GM21515 (cell line): ENCODE results near the gene UCMA.
"Not testable (repeated sequence)": the region's sequence is repeated elsewhere in the genome, so short reads cannot be mapped to it uniquely, and the experiment has no call there.

Experiments
- ATAC-seq: cut with Tn5 transposase; IDR thresholded peaks from one replicate; pipeline ENCODE4 v1.9.1; 2021; ENCODE audit not compliant: unreplicated experiment

Gene UCMA, protein sequence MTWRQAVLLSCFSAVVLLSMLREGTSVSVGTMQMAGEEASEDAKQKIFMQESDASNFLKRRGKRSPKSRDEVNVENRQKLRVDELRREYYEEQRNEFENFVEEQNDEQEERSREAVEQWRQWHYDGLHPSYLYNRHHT

DNA sequence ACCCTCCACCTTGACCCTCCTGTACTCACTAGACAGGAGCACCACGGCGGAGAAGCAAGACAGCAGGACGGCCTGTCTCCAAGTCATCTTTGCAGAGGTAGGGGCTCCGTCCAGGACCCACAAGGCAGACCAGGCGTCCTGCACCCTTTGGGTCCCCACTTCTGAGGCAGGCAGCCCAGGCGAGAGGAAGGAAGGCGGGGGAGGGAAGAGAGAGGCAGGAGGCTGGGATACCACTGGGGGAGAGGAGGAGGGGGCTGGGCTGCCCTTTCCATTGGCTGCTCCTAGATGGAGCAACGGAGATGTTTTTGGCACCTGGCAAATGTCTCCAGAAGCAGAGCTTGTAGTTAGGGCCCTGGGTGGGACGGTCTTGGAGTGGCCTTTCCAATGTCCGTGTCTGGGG is at the start of gene UCMA:
UCMA (minus strand) TSS at position 203 of the 400 bp plus-strand sequence; CDS start at position 87, 116 bp downstream.
- no peak for ATAC-seq

DNA sequence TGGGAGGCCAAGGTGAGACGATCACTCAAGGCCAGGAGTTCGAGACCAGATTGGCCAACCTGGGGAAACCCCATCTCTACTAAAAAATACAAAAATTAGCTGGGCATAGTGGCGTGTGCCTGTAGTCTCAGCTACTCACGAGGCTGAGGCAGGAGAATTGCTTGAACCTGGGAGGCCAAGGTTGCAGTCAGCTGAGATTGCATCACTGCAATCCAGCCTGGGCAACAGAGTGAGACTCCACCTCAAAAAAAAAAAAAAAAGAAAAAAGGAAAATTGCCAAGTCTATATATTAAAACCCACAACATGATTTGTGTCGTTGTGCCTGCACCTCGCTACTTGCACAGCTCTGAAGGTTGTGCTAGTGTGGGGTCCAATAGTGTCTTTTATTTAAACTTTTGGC is 48.2 kb upstream of the UCMA start:
- ATAC-seq, result not testable (repeated sequence)

DNA sequence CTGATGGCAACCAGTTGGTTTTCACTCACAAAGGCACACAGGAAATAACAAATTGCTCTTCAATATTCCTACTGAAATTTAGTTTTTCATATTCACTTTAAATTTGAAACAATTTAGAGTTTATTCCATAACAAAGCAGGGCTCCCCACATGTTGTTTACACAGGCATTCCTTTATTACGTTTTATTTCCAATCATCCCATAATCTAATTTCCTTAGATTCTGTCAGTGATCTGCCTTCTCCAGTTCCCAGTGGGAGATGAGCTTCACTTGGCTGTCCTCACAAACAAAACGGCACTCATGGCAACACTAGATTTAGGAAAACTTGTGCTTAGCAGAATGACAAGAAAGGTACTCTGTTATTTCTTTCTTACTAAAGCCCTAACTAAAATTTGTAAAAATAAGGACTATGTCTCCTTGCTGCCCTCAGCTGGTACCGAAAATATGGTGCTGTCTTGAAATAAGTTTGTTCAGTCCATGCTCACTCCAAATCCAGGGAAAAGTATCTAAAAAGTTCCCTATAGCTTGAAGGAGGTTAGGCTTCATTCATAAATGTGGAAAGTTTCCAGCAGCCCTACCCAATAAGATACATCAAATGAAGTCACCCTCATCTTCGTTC is 42.7 kb upstream of the UCMA start:
- ATAC-seq, result no peak

DNA sequence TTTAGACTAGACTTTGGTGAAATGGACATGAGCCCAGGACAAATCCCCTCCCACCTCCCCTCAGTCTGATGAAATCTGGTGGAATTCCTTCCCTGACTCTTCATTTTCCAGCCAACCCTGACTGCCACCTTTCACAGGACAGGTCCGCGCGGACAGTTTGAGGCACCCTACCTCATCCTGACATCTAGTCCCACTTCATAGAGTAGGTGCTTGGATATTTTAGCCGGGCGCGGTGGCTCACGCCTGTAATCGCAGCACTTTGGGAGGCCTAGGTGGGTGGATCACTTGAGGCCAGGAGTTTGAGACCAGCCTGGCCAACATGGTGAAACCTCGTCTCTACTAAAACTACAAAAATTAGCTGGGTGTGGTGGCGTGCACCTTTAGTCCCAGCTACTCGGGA is 42.0 kb upstream of the UCMA start:
- not testable (repeated sequence) for ATAC-seq

DNA sequence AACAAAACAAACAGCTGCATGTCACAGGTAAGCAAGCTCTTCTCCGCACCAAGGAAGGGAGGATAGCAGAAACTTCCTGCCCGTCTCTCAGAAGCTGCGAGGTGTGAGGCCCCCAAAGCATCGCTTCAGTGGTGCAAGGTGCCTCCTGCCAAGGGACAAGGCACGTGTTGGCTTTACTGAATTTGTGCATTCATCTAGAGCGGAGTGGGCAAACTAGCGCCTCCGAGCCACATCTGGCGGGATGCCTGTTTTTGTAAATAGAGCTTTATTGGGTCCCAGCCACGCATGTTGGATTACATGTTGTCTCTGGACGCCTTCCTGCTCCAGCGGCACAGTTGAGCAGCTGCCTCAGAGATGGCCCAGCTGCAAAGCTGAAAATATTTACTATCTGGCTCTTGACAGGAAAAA is 38.0 kb upstream of the UCMA start:
- ATAC-seq, result no peak

DNA sequence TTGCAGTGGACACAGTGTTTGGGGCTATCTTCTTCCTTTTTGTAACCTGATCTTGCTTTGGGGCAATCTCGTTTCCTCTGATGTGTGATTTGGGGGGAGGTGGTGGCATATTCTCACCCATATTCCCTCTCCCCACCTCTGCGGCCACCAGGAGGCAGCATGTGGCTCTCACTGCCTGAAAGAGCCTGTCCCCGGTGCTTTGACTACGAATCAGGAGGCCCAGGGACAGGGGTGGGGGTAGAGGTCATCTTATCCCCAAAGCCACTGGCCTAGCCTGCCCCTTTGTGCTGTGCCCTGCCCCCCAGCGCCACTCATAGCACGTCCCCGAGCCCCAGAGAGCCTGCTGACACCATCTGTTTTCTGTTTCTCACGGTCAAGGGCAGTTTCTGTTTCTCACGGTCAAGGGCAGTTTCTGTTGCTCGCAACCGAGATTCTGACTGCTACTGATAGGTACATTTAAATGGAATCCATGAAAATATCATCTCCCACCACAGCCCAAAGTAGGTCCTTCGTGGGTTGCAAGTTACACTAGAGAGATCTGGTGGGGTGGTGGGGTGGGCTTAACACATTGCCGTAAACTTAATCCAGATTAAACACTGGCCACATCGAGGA is 37.5 kb upstream of the UCMA start:
- no peak for ATAC-seq

DNA sequence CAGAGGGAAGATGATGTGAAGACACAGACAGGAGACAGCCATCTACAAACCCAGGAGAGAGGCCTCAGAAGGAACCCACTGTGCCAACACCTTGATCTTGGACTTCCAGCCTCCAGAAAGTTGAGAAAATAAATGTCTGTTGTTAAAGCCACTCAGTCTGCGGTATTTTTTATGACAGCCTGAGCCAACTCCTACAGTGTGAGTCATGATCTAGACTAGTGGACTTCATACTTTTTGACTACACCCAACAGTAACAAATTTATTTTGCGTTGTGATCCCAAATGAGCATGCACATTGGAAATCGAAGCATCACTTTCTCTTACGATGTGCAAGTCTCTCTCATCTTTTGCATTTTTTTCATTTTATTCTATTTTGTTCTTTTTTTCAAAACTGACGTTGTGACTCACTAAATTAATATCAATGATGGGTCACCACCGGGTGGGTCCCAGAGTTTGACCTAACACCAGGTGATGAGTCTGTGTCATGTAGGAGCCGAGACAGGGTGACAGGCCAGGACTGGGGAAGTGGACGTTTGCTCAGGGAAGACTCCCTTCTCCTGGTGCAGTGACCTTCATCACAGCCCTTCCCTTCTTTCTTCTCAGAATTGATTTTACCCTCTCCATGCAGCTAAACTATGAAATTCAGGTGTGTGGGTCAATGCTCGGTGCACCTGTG is 36.8 kb upstream of the UCMA start:
- ATAC-seq, result no peak

DNA sequence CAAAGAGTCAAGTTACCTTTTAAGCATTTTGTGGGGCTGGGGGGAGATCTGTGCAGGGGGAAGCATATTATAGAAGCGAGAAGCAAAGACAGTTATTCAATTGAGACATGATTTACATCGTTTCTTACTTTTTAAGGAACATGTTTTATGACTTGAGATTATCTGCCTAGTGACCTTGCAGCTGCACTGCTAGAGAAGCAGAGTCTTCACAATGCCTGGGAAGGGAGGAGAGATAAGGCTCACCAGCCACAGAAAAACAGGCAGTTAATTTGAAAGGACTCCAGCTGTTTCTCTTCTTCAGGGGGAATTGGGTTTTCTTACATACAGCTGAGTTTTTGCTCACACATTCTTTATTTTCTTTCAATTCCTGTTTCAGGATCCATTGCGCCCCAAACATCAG is 34.7 kb upstream of the UCMA start:
- ATAC-seq, result no peak

DNA sequence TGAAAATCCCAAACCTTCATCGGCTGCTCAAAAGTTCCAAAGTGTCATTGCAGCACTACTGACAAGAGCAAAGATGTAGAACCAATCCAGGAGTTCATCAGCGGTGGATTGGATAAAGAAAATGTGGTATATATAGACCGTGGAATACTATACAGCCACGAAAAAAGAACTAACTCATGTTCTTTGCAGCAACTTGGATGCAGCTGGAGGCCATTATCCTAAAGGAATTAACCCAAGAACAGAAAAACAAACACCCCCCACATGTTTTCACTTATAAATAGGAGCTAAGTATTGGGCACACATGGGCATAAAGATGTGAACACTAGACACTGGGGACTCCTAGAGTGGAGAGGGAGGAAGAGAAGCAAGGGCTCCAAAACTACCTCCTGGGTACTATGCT is 34.1 kb upstream of the UCMA start:
- ATAC-seq, result no peak

DNA sequence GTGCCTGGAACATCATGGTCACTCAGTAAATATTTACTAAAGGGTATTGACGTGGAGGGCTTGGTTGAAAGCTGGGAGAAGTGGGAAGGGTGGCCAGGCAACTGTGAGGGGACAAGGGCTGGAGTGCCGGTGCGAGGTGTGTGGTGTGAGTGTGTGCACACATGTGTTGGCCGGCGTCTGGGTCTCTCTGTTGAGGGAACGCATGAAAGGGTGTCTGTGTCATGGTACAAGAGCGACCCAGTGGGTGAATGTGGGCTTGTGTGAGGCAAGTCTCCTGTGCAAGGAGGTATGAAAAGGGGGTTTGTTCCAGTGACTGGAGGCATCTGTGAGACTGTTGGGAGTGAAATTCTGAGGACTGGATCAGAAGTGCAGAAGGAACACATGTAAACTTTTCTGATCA is 29.4 kb upstream of the UCMA start:
- no peak for ATAC-seq

DNA sequence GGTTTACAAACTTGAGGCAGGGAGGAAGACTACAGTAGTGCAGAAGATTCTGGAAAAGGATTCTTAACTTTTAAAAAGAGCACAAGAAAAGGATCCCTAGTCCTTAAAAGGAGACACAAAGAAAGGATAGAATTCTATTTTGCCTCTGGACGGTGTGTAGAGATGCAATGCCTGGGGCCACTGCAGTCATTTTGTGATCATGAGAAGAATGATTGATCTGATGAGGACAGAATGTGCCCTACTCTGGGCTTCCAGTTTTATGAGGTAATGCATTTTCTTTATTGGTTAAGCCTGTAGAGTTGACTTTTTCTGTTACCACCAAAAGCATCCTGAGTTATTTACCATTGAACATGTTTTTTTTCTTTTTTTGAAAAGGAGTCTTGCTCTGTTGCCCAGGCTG is 28.3 kb upstream of the UCMA start:
- ATAC-seq, result no peak

DNA sequence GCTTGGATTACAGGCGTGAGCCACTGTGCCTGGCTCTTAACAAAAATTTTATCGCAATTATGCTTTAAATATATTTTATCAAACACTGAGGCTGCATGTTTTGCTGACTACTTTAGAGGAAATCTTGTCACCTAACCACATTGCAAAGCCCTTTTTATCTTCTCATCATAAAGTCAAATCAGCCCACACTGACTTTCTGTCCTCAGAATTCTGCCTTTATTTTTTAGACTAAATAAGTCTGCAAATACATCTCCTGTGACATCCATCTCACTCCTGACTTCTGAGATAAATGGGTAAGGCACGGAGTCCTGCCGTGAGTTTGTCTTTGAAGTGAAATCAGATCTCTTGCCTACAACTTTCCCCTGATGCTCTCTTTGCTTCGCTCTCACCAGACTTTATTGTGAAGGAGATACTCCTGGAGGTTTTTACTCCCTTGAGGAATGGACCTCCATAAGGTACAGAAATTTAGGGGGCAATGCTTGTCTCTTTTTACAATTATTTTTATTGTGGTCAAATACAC is 23.5 kb upstream of the UCMA start:
- ATAC-seq, result no peak

DNA sequence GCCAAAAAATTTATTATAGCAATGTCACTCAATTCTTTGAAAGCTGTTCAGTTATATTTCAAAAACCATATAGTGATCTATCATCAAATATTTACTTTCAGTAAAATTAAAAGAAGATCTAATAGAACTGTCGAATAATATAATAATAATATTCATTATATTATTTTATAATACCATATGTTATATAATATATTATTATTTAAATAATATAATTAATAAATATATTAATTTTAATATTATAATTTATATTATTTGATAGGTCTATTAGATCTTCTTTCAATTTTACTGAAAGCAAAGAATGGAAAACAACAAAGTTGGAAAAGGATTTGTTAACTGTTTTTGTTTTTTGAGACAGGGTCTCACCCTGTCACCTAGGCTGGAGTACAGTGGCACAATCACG is 22.5 kb upstream of the UCMA start:
- no peak for ATAC-seq

DNA sequence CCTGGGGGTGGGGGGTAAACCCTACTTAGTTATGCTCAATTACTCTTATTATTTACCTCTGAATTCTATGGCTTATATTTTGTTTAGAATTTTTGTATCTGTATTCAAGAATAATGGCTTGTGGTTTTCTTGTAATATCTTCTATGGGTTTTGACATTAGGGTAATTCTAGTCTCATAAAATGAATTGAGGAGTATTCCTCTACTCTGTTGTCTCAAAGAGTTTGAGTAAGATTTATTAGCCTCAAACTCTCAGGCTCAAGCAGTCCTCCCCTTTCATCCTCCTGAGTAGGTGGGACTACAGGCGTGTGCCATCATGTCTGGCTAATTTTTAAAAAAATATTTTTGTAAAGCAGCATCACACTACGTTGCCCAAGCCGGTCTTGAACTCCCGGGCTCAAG is 19.6 kb upstream of the UCMA start:
- no peak for ATAC-seq

DNA sequence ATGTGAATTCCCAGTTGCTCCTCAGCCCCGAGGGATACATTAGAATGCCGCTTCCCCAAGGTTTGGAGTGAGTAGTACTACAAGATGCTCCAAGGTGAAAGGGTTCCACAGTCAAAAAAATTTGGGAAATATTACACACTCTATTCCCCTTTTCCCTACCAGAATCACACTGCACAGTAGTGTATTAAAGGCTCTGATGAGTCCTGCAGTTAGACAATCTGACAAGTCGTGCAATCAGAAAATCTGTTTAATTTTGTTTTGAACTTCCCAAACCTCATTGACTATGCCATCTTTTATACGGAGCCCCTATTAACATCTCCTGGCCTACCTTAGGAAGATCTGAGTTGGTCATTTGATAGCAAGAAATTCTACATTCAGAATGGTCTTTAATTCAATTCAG is 13.6 kb upstream of the UCMA start:
- ATAC-seq, result no peak

DNA sequence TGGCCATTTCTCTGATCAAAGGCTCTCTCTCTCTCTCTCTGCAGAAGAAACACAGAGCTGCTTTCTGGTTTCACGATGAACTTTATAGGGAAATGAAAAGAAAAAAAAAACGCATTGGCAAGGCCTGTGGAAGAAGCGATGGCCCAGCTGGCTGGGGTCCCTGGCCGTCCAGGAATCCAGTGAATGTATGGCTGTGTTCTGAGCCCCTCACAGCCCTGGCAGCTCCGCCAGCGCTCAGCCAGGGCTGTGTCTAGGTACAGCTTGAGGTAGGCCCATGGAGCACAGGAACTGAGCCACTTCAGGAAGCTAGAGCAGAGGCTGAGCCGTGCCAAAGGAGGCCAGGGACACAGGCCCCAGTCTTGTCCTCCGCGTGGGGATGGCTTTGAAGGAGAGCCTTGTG is 13.1 kb upstream of the UCMA start:
- ATAC-seq, result no peak

DNA sequence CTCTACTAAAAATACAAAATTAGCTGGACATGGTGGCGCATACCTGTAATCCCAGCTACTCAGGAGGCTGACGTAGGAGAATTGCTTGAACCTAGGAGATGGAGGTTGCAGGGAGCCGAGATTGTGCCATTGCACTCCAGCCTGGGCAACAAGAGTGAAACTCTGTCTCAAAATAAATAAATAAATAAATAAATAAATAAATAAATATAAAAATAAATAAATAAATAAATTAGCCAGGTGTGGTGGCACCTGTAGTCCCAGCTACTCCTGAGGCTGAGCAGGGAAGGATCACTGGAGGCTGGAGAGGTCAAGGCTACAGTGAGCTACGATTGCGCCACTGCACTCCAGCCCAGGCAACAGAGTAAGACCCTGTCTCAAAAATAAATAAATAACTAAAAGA is 8.1 kb upstream of the UCMA start:
- ATAC-seq, result not testable (repeated sequence)

DNA sequence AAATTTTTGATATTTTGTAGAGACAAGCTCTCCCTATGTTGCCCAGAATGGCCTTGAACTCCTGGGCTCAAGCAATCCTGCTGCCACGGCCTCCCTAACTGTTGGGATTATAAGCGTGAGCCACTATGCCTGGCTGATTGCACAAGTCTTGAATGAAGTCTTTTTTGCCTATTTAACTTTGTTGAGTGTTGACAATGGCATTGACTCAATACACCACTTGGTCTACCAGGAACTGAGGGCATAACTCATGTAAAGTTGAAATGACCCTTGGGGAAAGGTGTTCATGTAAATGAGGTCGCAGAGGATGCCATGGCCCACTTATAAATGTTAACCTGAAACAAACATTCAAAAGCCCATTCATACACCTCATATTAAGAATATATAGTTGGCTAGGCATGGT is 7.4 kb upstream of the UCMA start:
- no peak for ATAC-seq

DNA sequence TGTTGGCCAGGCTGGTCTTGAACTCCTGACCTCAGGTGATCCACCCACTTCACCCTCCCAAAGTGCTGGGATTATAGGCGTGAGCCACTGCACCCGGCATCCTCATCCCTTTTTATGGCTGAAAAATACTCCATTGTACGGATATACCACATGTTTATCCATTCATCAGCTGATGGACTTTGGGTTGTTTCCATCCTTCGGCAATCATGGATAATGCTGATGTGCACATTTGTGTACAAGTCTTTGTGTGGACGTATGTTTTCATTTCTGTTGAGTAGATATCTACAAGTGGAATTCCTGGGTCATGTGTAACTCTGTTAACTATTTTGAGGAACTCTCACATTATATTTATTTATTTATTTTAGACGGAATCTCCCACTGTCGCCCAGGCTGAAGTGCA is 5.7 kb upstream of the UCMA start:
- no peak for ATAC-seq

DNA sequence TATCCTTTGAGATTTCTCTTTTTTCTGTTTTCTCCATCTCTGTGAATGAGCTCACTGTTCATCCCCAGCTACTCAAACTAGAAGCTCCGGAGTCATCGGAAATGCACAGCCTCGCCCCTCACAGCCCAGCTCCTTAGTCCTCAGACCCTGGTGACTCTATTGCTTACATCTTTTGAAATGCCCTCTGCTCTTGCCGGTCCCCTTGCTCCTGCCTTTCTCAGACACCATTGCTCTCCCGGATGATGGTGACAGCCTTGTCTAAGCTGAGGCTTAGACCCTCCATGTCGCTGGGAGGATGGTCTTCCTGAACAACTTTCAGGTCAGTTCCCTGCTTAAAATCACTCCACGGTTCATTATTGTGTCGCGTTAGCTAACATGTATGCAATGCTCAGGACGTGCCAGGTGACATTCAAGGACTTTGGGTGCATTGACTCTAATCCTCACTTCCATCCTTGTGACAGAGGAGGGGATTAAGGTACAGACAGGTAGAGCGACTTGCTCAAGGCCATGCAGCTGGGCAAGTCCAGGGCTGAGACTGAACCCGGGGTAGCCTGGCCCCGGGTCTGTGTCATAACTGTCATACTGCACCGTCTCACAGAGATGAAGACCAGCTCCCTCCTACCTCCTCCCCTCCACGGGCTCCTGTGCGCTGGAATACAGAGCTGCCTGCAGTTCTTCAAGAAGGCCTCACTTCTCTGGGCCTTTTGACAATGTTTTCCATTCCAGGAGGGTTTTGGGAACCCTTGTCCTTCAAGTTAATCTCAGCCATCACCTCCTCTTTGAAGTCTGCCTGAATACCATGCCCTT is 4.3 kb upstream of the UCMA start:
- ATAC-seq, result no peak

DNA sequence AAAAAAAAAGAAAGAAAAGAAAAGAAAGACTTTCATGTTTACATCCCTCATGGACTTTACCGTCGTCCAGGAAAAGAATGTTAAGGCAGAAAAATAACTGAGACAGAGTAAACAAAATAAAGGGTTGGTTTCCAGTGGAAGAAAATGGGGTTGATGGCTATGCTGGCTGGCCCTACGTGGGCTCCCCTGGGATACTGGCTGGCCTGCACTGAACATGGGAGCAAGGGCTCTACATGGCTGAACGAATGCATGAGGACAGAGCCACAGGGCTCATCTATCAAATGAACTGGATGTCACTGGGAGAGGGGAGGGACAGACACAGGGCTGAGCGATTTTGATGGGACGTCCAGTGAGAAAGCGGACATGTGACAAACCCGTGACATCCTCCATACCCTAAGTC is 2.5 kb upstream of the UCMA start:
- ATAC-seq, result no peak
